Ishikawa (cell line): ENCODE data around the gene SMAD6.

Source experiments
- CREB1 ChIP-seq: IDR thresholded peaks from 2 replicates; pipeline ENCODE4 v1.6.1; 2012; ENCODE audit warnings: low read depth
- EGR1 ChIP-seq: IDR thresholded peaks from 2 replicates; pipeline ENCODE4 v1.6.1; 2012
- EP300 ChIP-seq: IDR thresholded peaks from 2 replicates; pipeline ENCODE4 v1.6.1; 2012; ENCODE audit warnings: borderline replicate concordance
- MAX ChIP-seq: IDR thresholded peaks from 2 replicates; pipeline ENCODE4 v1.6.1; 2012
- NFIC ChIP-seq: IDR thresholded peaks from 2 replicates; pipeline ENCODE4 v1.6.1; 2012
- REST ChIP-seq: IDR thresholded peaks from 2 replicates; pipeline ENCODE4 v1.6.1; 2012; ENCODE audit warnings: low read depth, mild to moderate bottlenecking
- TAF1 ChIP-seq: IDR thresholded peaks from 2 replicates; pipeline ENCODE4 v1.6.1; 2012; ENCODE audit warnings: low read depth, mild to moderate bottlenecking
- USF1 ChIP-seq: IDR thresholded peaks from 2 replicates; pipeline ENCODE4 v1.6.1; 2012
- YY1 ChIP-seq: IDR thresholded peaks from 2 replicates; pipeline ENCODE4 v1.6.1; 2012; ENCODE audit warnings: low read depth

GRCh38 chr15:66723826-66724731 is 22.0 kb downstream of the SMAD6 start:
- TF ChIP-seq CREB1, result no peak
- no peak for TF ChIP-seq REST
- no peak for TF ChIP-seq USF1
- no peak for TF ChIP-seq MAX
- TF ChIP-seq TAF1, result no peak
- TF ChIP-seq YY1, result no peak
- TF ChIP-seq NFIC, result no peak
- TF ChIP-seq EP300, result no peak
- no peak for TF ChIP-seq EGR1
